A549 (cell line): Measurements from ENCODE around the gene C4orf36. TPM values are rescaled to one million over a fixed set of nuclear protein-coding genes. Genes with fewer than 3 reads are reported as not detected.
A peak's percentile ranks its signal among the peaks of the same experiment; 100 is the strongest.

Experiments used
- ATAC-seq, 2 experiments: fragments of 200-7000 bp in 1 of 2; fragments of >200 bp in 1 of 2; cut with Nextera tagmentation in 1 of 2; cut with Tn5 transposase in 1 of 2; 3 replicates each; pipeline versions ENCODE4 v1.8.0 to v1.9.1; 2018 to 2020; ENCODE audit warnings: mild to moderate bottlenecking in 1 of 2, moderate library complexity in 1 of 2
- CTCF ChIA-PET: fragments of 300-600 bp; sonication (Branson Sonifier 250); formaldehyde crosslinking; extraction: SDS; loops from one replicate; lab custom pipeline; 2021; ENCODE audit warnings: antibody characterized with exemption, inconsistent platforms; lab: Yijun Ruan, JAX
- POLR2A ChIA-PET: fragments of 350-600 bp; formaldehyde crosslinking; extraction: SDS; loops from one replicate; lab custom pipeline; 2021; ENCODE audit warnings: antibody characterized with exemption, inconsistent platforms; lab: Yijun Ruan, JAX
- DNase-seq, 2 experiments: peaks; one replicate each; pipeline versions ENCODE4 v3.0.0 to v3.0.0-alpha.2; 2011 to 2016; ENCODE audit warnings: low read depth in 1 of 2, low spot score in 1 of 2
- FAIRE-seq: peaks from 2 replicates; lab custom pipeline; 2011; peaks lifted over from hg19 to GRCh38; lab: Jason Lieb, UNC
- H3K27ac ChIP-seq, 2 experiments: fragments of >200 bp; sonication (Bioruptor Twin); formaldehyde crosslinking; 3 replicates each; pipeline ENCODE4 v1.5.1; 2016 to 2017
- H3K4me1 ChIP-seq: fragments of >200 bp; sonication (Bioruptor Twin); formaldehyde crosslinking; 3 replicates; pipeline ENCODE4 v1.6.1; 2016
- H3K4me2 ChIP-seq: fragments of >200 bp; sonication (Bioruptor Twin); formaldehyde crosslinking; 3 replicates; pipeline ENCODE4 v1.6.1; 2016
- H3K4me3 ChIP-seq: fragments of >200 bp; sonication (Bioruptor Twin); formaldehyde crosslinking; 3 replicates; pipeline ENCODE4 v1.5.1; 2016
- H3K9me3 ChIP-seq: fragments of >200 bp; sonication (Bioruptor Twin); formaldehyde crosslinking; 3 replicates; pipeline ENCODE4 v1.6.1; 2016
- BHLHE40 ChIP-seq: IDR thresholded peaks from 2 replicates; pipeline ENCODE4 v1.6.1; 2012; ENCODE audit warnings: low read depth, low read length, inconsistent platforms
- CBX2 ChIP-seq: fragments of 200-600 bp; sonication (generic); IDR thresholded peaks from 2 replicates; pipeline ENCODE4 v1.6.1; 2016; ENCODE audit warnings: low read depth, mild to moderate bottlenecking, borderline replicate concordance
- CHD4 ChIP-seq: fragments of 200-600 bp; sonication (generic); IDR thresholded peaks from 2 replicates; pipeline ENCODE4 v1.6.1; 2016; ENCODE audit warnings: antibody characterized with exemption, mild to moderate bottlenecking, borderline replicate concordance
- EHMT2 ChIP-seq: fragments of 200-600 bp; sonication (generic); IDR thresholded peaks from 2 replicates; pipeline ENCODE4 v1.6.1; 2016; ENCODE audit warnings: antibody characterized with exemption, low read depth, mild to moderate bottlenecking, moderate library complexity
- GATA3 ChIP-seq: IDR thresholded peaks from 2 replicates; pipeline ENCODE4 v1.6.1; 2012; ENCODE audit warnings: borderline replicate concordance
- JUN ChIP-seq, 2 experiments: fragments of >200 bp; sonication (Bioruptor Twin); formaldehyde crosslinking; IDR thresholded peaks; 2 replicates in 1 of 2; 3 replicates in 1 of 2; pipeline ENCODE4 v1.6.1; 2016 to 2017
- KDM1A ChIP-seq: fragments of 200-600 bp; sonication (generic); IDR thresholded peaks from 2 replicates; pipeline ENCODE4 v1.6.1; 2016; ENCODE audit warnings: low read depth, mild to moderate bottlenecking
- POLR2AphosphoS2 ChIP-seq: conservative IDR thresholded peaks from 2 replicates; pipeline ENCODE4 v1.6.1; 2012; ENCODE audit warnings: low read length, improper control_type of control experiment, inconsistent platforms
- RAD21 ChIP-seq, 2 experiments: fragments of >200 bp in 1 of 2; sonication (Bioruptor Twin) in 1 of 2; formaldehyde crosslinking in 1 of 2; IDR thresholded peaks in 1 of 2; conservative IDR thresholded peaks in 1 of 2; 2 replicates in 1 of 2; 3 replicates in 1 of 2; pipeline ENCODE4 v1.6.1; 2012 to 2018; ENCODE audit warnings: inconsistent platforms in 1 of 2
- RCOR1 ChIP-seq: fragments of 150-350 bp; IDR thresholded peaks from 2 replicates; pipeline ENCODE4 v1.6.1; 2014; ENCODE audit warnings: antibody characterized with exemption, low read length, low read depth
- SREBF2 ChIP-seq: fragments of 450-650 bp; IDR thresholded peaks from 2 replicates; pipeline ENCODE4 v1.6.1; 2014; ENCODE audit warnings: mild to moderate bottlenecking, moderate library complexity
- TFCP2L1 ChIP-seq: fragments of 250-450 bp; sonication (Bioruptor Pico); IDR thresholded peaks from 2 replicates; pipeline ENCODE4 v1.5.0; 2021; ENCODE audit warnings: mild to moderate bottlenecking
- ZC3H11A ChIP-seq: fragments of 450-650 bp; IDR thresholded peaks from 2 replicates; pipeline ENCODE4 v1.6.1; 2014; ENCODE audit warnings: antibody characterized with exemption, mild to moderate bottlenecking
- ZSCAN20 ChIP-seq: fragments of 250-450 bp; sonication (Bioruptor Pico); IDR thresholded peaks from 2 replicates; pipeline ENCODE4 v1.8.0; 2022; ENCODE audit warnings: mild to moderate bottlenecking, moderate library complexity
- WGBS: methylation state at CpG from one replicate; pipeline ENCODE4 v1.1.6; 2017; ENCODE audit errors: missing lambda C conversion rate; 5-methylcytosine and 5-hydroxymethylcytosine counted together
- polyA plus RNA-seq, 4 experiments: library from polyadenylated mRNA; depleted of rRNA in 3 of 4; stranded (reverse); fragments of >200 nt; fragmentation: RNase III in 1 of 4; extraction: RNeasy Plus Mini Kit Qiagen cat#74134 plus additional on column Dnase treatment in 1 of 4; gene quantifications; 2 replicates in 3 of 4; 3 replicates in 1 of 4; pipeline ENCODE4 v1.2.3, GENCODE V29; 2011 to 2017
- TF ChIP-seq, protein P1 (sequence below): fragments of >200 bp; sonication (Bioruptor Twin); formaldehyde crosslinking; IDR thresholded peaks from 2 replicates; pipeline ENCODE4 v1.6.1; 2016
- TF ChIP-seq, protein P2 (sequence below): fragments of 200-600 bp; sonication (generic); IDR thresholded peaks from 2 replicates; pipeline ENCODE4 v1.6.1; 2016; ENCODE audit warnings: antibody characterized with exemption, mild to moderate bottlenecking, moderate library complexity
- TF ChIP-seq, protein P3 (sequence below): fragments of 250-450 bp; sonication (Bioruptor Pico); IDR thresholded peaks from 2 replicates; pipeline ENCODE4 v1.5.0; 2020; ENCODE audit warnings: low read depth, mild to moderate bottlenecking, moderate library complexity
- TF ChIP-seq, protein P4 (sequence below): IDR thresholded peaks from 2 replicates; pipeline ENCODE4 v1.6.1; 2012; ENCODE audit warnings: low read depth, borderline replicate concordance

Gene C4orf36
- polyA plus RNA-seq, 2 of the 4 experiments (the other 2 are of a cell fraction), result 1.5 to 1.9 TPM

DNA sequence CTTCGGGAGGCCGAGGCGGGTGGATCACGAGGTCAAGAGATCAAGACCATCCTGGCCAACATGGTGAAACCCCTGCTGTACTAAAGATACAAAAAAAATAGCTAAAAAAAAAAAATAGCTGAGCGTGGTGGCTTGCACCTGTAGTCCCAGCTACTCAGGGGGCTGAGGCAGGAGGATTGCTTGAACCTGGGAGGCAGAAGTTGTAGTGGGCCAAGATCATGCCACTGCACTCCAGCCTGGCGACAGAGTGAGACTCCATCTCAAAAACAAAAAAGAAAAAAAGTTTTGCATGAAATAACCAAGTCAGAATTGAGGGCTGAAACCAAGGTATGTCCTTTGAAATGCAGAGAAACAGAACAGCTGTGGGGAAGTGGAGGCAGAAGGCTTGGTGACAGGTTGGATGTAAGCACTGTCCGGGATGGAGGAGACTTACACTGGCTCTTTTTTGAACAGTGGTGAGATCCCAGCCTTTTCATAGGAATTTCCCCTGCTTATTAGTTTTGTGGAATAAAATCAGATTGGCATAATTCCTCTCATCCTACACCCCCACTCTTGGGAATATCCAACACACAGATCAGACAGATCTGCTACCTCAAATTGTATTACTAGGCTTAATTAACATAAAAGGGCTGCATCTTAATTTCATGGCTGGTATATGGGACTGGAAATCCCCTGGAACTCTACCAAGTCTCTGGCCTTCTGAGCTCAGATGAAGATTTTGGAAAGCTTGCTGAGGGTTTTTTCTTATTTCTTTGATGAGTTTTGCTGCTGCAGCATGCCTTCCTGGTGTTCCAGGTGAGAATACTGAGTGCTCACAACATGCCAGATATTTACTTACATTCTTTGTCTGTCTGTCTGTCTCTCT lies 18.8 kb upstream of the C4orf36 start:
- WGBS, result 83% methylated on average over 7 of the region's 7 CpGs
- Histone ChIP-seq H3K4me1 (no peaks in the 10 kb centered on the region), H3K9me3 (no peaks in the 10 kb centered on the region), H3K27ac (no peak overlapping the region), H3K4me2 (no peak overlapping the region), H3K4me3 (no peak overlapping the region)
- no peak for TF ChIP-seq JUN (IDR thresholded peaks at IDR 0.05)
- no peak for TF ChIP-seq RCOR1
- no peak for TF ChIP-seq BHLHE40
- TF ChIP-seq ZSCAN20 (CRISPR knock-in tag), result no peak
- TF ChIP-seq CBX2, result no peak
- no peak for TF ChIP-seq TFCP2L1 (CRISPR knock-in tag)
- TF ChIP-seq POLR2AphosphoS2, result no peak
- TF ChIP-seq ZC3H11A, result no peak
- no peak for TF ChIP-seq GATA3
- TF ChIP-seq, protein P1, sequence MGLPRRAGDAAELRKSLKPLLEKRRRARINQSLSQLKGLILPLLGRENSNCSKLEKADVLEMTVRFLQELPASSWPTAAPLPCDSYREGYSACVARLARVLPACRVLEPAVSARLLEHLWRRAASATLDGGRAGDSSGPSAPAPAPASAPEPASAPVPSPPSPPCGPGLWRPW, result no peak
- TF ChIP-seq, protein P2, sequence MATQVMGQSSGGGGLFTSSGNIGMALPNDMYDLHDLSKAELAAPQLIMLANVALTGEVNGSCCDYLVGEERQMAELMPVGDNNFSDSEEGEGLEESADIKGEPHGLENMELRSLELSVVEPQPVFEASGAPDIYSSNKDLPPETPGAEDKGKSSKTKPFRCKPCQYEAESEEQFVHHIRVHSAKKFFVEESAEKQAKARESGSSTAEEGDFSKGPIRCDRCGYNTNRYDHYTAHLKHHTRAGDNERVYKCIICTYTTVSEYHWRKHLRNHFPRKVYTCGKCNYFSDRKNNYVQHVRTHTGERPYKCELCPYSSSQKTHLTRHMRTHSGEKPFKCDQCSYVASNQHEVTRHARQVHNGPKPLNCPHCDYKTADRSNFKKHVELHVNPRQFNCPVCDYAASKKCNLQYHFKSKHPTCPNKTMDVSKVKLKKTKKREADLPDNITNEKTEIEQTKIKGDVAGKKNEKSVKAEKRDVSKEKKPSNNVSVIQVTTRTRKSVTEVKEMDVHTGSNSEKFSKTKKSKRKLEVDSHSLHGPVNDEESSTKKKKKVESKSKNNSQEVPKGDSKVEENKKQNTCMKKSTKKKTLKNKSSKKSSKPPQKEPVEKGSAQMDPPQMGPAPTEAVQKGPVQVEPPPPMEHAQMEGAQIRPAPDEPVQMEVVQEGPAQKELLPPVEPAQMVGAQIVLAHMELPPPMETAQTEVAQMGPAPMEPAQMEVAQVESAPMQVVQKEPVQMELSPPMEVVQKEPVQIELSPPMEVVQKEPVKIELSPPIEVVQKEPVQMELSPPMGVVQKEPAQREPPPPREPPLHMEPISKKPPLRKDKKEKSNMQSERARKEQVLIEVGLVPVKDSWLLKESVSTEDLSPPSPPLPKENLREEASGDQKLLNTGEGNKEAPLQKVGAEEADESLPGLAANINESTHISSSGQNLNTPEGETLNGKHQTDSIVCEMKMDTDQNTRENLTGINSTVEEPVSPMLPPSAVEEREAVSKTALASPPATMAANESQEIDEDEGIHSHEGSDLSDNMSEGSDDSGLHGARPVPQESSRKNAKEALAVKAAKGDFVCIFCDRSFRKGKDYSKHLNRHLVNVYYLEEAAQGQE, result no peak
- TF ChIP-seq, protein P3, sequence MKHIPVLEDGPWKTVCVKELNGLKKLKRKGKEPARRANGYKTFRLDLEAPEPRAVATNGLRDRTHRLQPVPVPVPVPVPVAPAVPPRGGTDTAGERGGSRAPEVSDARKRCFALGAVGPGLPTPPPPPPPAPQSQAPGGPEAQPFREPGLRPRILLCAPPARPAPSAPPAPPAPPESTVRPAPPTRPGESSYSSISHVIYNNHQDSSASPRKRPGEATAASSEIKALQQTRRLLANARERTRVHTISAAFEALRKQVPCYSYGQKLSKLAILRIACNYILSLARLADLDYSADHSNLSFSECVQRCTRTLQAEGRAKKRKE (CRISPR knock-in tag), result no peak
- no peak for TF ChIP-seq CHD4
- no peak for TF ChIP-seq EHMT2
- TF ChIP-seq KDM1A, result no peak
- TF ChIP-seq, protein P4, sequence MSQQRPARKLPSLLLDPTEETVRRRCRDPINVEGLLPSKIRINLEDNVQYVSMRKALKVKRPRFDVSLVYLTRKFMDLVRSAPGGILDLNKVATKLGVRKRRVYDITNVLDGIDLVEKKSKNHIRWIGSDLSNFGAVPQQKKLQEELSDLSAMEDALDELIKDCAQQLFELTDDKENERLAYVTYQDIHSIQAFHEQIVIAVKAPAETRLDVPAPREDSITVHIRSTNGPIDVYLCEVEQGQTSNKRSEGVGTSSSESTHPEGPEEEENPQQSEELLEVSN, result no peak
- ChIA-PET POLR2A (no interaction called here), CTCF (interaction anchor here (0.9 to 2.1 kb wide), 2 partner anchors 9 to 11 kb away, joined by 3 to 6 read pairs; no protein-coding TSS in a partner anchor)
- DNase-seq (no peak), ATAC-seq (no peak), FAIRE-seq (no peak)

DNA sequence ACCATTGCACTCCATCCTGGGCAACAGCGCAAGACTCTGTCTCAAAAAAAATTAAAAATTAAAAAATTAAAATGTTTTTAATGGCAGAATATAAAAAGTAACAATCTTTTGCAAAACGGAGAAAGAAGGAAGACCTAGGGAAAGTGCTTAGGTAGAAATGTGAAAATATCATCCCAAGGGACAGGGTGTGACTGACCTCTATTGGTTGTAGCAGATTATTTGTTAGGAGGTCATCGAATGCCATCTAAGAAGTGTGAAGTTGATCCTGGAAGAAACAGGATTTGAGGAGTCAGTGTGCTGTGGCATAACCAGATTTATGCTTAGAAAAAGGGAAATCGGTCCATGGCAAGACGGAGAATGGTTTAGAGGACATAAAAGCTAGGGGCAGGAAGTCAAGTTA lies 18.1 kb upstream of the C4orf36 start:
- no peaks in the 10 kb centered on the region for H3K4me1 ChIP-seq
- ChIA-PET CTCF (no interaction called here), POLR2A (no interaction called here)
- H3K27ac ChIP-seq, result no peak overlapping the region
- 91% methylated on average over 5 of the region's 5 CpGs for WGBS
- no peak for ATAC-seq
- no peaks in the 10 kb centered on the region for H3K9me3 ChIP-seq
- H3K4me3 ChIP-seq, result no peak overlapping the region
- FAIRE-seq, result no peak
- TF ChIP-seq RAD21 (conservative IDR thresholded peaks at IDR 0.05 in 1 of 2, IDR thresholded peaks at IDR 0.05 in 1 of 2), result 0 out of 5 replicates have a peak, but pooled peaks of 1 of the 2 experiments have one; percentile 23
- TF ChIP-seq SREBF2, result no peak
- H3K4me2 ChIP-seq, result no peak overlapping the region
- DNase-seq, result no peak
